NCI-H1048 (cell line): ENCODE data around the gene KIF3C.
"Not testable (repeated sequence)": the region's sequence is repeated elsewhere in the genome, so short reads cannot be mapped to it uniquely, and the experiment has no call there.

Source experiments
- DNase-seq: peaks from one replicate; lab custom pipeline; 2025; lab: John Stamatoyannopoulos, UW

The KIF3C gene

GRCh38 chr2:25999406-25999805, 17.1 kb upstream of the KIF3C start:
- not testable (repeated sequence) for DNase-seq

DNA sequence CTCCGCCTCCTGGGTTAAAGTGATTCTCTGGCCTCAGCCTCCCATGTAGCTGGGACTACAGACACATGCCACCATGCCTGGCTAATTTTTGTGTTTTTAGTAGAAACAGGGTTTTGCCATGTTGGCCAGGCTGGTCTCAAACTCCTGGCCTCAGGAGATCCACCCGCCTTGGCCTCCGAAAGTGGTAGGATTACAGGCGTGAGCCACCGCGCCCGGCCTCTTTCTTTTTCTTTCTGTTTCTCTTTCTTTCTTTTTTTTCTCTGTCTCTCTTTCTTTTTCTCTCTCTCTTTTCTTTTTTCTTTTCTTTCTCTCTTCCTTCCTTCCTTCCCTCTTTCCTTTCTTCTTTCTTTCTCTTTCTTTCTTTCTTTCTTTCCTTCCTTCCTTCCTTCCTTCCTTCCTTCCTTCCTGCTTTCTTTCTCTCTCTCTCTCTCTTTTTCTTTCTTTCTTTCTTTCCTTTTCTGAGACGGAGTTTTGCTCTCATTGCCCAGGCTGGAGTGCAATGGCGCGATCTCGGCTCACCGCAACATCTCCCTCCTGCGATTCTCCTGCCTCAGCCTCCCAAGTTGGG, 16.6 kb upstream of the KIF3C start:
- not testable (repeated sequence) for DNase-seq

DNA sequence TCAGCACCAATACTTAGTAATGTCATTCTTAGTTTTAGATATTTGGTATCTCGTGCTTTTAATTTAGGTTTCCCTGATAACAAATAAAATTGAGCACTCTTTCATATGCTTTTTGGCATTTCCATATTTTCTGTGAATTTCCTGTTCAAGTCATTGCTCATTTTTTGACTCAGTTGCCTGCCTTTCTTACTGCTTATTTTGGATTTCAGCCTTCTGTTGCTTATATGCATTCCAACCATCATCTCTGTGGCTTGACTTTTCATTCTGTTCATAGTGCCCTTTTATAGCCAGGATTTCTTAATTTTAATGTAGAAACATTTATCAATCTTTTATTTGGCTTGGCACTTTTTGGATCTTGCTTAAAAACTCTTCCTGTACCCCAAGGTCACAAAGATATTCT, 14.5 kb upstream of the KIF3C start:
- DNase-seq, result no peak

- DNase-seq, result no peak
Observed at GRCh38 chr2:25994509-25994908, 12.2 kb upstream of the KIF3C start.

DNA sequence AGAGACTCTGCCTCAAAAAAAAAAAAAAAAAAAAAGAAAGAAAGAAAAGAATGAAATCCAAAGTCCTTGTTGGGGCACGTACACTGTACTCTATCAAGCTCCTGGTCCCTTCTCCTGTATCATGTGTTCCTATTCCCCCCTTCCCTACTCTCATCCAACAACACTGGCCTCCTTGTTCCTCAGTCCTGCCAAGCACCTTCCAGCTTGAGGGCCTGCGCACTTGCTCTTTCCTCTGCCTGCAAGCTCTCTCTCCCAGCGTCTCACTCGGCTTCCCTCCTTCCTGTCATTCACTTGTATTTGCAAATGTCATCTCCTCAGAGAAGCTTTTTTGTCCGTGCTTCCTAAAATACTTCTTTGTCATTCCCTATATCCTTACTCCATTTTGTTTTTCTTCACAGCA, 10.8 kb upstream of the KIF3C start:
- no peak for DNase-seq

DNA sequence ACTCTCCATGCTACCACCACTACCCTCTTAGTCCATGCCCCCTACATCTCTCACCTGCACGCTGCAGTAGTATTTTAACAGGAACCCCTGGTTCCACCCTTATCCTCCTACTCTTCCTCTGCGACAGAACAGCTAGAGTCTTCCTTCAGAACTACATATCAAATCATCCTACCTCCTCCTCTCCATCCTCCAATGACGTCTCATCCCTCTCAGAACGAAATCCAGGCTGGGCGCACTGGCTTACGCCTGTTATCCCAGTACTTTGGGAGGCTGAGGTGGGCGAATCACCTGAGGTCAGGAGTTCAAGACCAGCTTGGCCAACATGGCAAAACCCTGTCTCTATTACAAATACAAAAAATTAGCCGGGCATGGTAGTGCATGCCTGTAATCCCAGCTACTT, 10.3 kb upstream of the KIF3C start:
- no peak for DNase-seq

GRCh38 chr2:25991965-25992364, 9.7 kb upstream of the KIF3C start:
- no peak for DNase-seq

- DNase-seq, result no peak
Observed at GRCh38 chr2:25989154-25989553, 6.9 kb upstream of the KIF3C start.

DNA sequence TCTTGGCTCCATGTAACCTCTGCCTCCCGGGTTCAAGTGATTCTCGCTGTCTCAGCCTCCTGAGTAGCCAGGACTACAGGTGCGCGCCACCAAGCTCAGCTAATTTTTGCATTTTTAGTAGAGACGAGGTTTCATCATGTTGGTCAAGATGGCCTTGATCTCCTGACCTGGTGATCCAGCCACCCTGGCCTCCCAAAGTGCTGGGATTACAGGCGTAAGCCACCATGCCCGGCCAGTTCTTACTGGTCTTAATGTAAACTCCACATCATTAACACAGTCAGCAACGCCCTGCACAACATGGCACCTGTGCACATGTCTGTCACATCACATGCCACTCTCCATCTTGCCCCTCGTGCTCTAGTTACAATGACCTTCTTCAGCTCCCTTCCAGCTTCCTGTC, 5.8 kb upstream of the KIF3C start:
- no peak for DNase-seq

DNA sequence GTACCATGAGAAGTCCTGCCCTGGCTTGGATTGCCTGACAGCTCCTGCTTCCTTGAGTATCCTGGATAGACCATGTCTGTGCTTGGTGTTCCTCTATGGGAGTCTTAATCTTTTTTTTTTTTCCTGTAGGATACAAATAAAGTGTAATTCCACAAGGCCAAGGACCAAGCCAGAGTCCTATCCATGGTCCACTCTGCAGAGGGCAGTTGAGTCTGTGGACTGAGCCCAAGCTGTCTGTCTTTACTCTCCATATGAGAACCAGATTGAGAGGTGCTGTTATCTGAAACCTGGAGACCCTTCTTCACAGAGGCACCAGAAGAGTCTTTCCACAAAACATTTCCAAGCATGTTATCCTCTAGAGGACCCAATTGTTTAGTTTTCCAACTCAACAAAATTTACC, 1.4 kb upstream of the KIF3C start:
- no peak for DNase-seq

- no peak for DNase-seq
Observed at GRCh38 chr2:25982968-25983280, 627 bp upstream of the KIF3C start.

- no peak for DNase-seq
Observed at GRCh38 chr2:25981596-25982272, 563 bp downstream of the KIF3C start.

GRCh38 chr2:25980951-25981350, 1.3 kb downstream of the KIF3C start:
- DNase-seq, result no peak

- no peak for DNase-seq
Observed at GRCh38 chr2:25980076-25980887, 2.0 kb downstream of the KIF3C start.

GRCh38 chr2:25979001-25979400, 3.3 kb downstream of the KIF3C start:
- no peak for DNase-seq

DNA sequence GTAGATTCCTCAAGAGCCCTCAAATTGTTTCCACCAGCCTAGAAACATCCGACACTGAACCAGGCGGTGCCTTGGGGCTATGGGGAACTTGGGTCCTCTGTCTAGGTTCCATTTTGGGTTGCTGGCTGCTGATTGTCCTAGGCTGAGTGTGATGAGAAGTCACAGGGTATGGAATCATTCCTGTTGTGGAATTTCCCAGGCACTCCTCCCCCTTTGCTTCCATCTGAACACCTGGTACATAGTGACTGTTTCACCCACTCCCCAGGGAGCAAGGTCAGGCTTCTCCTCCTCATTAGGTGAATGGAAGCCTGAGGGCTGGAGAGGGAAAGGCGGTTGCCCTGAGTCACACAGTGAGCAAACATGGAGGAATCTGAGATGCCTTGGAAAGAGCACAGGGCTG, 4.5 kb downstream of the KIF3C start:
- DNase-seq, result no peak

- DNase-seq, result no peak
Observed at GRCh38 chr2:25976983-25977741, 5.1 kb downstream of the KIF3C start.

- no peak for DNase-seq
Observed at GRCh38 chr2:25972049-25972823, 10.1 kb downstream of the KIF3C start.

DNA sequence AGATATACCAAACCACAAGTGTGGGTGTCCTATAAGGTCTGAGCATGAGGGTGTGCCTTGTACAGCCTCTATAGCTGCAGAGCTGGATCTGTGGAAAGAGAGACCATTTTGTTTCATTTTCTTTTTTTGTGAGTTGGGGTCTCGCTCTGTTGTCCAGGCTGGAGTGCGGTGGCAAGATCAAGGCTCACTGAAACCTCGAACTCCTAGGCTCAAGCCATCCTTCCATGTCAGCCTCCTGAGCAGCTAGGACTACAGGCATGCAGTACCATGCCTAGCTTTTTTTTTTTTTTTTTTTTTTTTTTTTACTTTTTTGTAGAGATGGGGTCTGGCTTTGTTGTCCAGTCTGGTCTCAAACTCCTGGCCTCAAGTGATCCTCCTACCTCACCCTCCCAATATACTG, 10.7 kb downstream of the KIF3C start:
- DNase-seq, result no peak

DNA sequence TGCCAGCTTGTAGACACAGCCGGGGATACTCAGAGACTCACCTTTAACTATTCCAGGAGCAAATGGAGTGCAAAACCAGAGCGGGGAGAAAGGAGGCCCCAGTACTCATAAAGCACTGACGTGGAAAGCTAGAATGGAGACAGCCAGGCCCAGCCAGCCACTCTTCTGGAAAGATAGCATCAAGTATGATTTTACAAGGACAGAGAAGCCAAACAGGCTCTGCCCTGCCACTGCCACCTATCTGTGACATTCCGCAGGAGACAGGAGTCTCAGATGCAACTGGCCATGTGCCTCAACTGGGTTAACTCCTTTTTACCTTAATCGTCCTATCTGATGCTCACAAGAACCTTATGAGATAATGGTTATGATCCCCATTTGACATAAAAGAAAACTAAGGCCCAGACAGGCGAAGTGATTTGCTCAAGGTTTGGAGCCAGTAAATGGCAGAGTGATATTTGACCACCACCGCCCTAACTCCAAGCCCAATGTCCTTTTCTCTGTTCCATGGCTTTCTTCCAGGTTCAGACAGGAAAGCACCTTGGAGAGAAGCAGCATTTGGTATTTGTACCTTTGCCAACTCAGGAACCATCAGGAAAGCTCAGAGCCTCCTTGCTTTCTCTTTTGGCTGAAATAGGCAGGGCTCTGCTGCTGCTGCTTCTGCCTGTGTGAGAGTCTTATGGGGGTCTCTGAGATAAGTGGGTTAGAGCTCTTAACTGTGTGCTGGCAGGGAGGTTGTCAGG, 15.6 kb downstream of the KIF3C start:
- no peak for DNase-seq

- DNase-seq, result no peak
Observed at GRCh38 chr2:25964891-25965290, 17.4 kb downstream of the KIF3C start.
